GM23338 (cell line): ENCODE measurements around the gene GBX1. TPM values are rescaled to one million over a fixed set of nuclear protein-coding genes. Genes with fewer than 3 reads are reported as not detected.

Experiments
- ATAC-seq: fragments of 200-7000 bp; cut with Tn5 transposase; 3 replicates; pipeline ENCODE4 v1.9.1; 2020
- DNase-seq: peaks from one replicate; pipeline ENCODE4 v3.0.0-alpha.2; 2015; ENCODE audit warnings: low spot score
- H2AFZ ChIP-seq: fragments of 200-600 bp; sonication (generic); 2 replicates; pipeline ENCODE4 v1.8.0; 2016; ENCODE audit warnings: antibody characterized with exemption, mild to moderate bottlenecking, moderate library complexity
- H3F3A ChIP-seq: fragments of 200-600 bp; sonication (generic); replicated peaks from 2 replicates; pipeline ENCODE4 v1.8.0; 2017; ENCODE audit warnings: antibody characterized with exemption, mixed run types, low read depth
- H3K27ac ChIP-seq: fragments of 200-600 bp; sonication (generic); 2 replicates; pipeline ENCODE4 v1.6.1; 2016; ENCODE audit warnings: low read depth
- H3K27me3 ChIP-seq: fragments of 200-600 bp; sonication (generic); 2 replicates; pipeline ENCODE4 v1.8.0; 2016; ENCODE audit warnings: mild to moderate bottlenecking, mixed run types, moderate library complexity; ENCODE audit not compliant: insufficient read depth
- H3K36me3 ChIP-seq: fragments of 200-600 bp; sonication (generic); 2 replicates; pipeline ENCODE4 v1.8.0; 2016; ENCODE audit warnings: mild to moderate bottlenecking; ENCODE audit not compliant: insufficient read depth
- H3K4me1 ChIP-seq: fragments of 200-600 bp; sonication (generic); 2 replicates; pipeline ENCODE4 v1.8.0; 2016; ENCODE audit warnings: mild to moderate bottlenecking, moderate library complexity; ENCODE audit not compliant: insufficient read depth
- H3K4me2 ChIP-seq: fragments of 200-600 bp; sonication (generic); 2 replicates; pipeline ENCODE4 v1.7.1; 2017; ENCODE audit warnings: mixed run types
- H3K4me3 ChIP-seq: fragments of 200-600 bp; sonication (generic); 2 replicates; pipeline ENCODE4 v1.6.1; 2016; ENCODE audit warnings: mixed run types
- H3K79me2 ChIP-seq: fragments of 200-600 bp; sonication (generic); replicated peaks from 2 replicates; pipeline ENCODE4 v1.8.0; 2017; ENCODE audit warnings: mild to moderate bottlenecking; ENCODE audit not compliant: insufficient read depth
- H3K9me2 ChIP-seq: fragments of 200-600 bp; sonication (generic); 2 replicates; pipeline ENCODE4 v1.8.0; 2017; ENCODE audit not compliant: insufficient read depth
- H4K20me1 ChIP-seq: fragments of 200-600 bp; sonication (generic); replicated peaks from 2 replicates; pipeline ENCODE4 v1.8.0; 2017; ENCODE audit warnings: mild to moderate bottlenecking; ENCODE audit not compliant: insufficient read depth
- H3K27ac Mint-ChIP-seq: 2 replicates; pipeline ENCODE4 v1.8.0; 2020; ENCODE audit warnings: inconsistent platforms, mild to moderate bottlenecking, moderate library complexity, mixed read lengths
- H3K27me3 Mint-ChIP-seq: 3 replicates; pipeline ENCODE4 v1.8.0; 2022; ENCODE audit warnings: low read depth, mild to moderate bottlenecking, moderate library complexity, mixed read lengths, inconsistent platforms; ENCODE audit not compliant: insufficient read depth, poor library complexity
- H3K36me3 Mint-ChIP-seq: 3 replicates; pipeline ENCODE4 v1.8.0; 2021; ENCODE audit warnings: low read depth, mild to moderate bottlenecking, inconsistent platforms, moderate library complexity, mixed read lengths
- H3K4me1 Mint-ChIP-seq: 3 replicates; pipeline ENCODE4 v1.8.0; 2020; ENCODE audit warnings: mild to moderate bottlenecking, inconsistent platforms, mixed read lengths
- H3K4me3 Mint-ChIP-seq: 3 replicates; pipeline ENCODE4 v1.8.0; 2021; ENCODE audit warnings: moderate library complexity, mild to moderate bottlenecking, inconsistent platforms, mixed read lengths
- H3K9me3 Mint-ChIP-seq: 3 replicates; pipeline ENCODE4 v1.8.0; 2020; ENCODE audit warnings: moderate library complexity, mild to moderate bottlenecking, inconsistent platforms, mixed read lengths
- CREB1 ChIP-seq: fragments of 250-450 bp; sonication (Bioruptor Pico); IDR thresholded peaks from 2 replicates; pipeline ENCODE4 v1.5.0; 2020; ENCODE audit warnings: low read depth, mild to moderate bottlenecking, moderate library complexity
- CTCF ChIP-seq, 2 experiments: fragments of 200-600 bp in 1 of 2; sonication (generic) in 1 of 2; conservative IDR thresholded peaks; 2 replicates each; pipeline versions ENCODE4 v1.5.1 to v1.6.1; 2016 to 2017; ENCODE audit warnings: antibody characterized with exemption in 2 of 2, low read depth in 2 of 2, mild to moderate bottlenecking in 2 of 2, moderate library complexity in 1 of 2
- EZH2 ChIP-seq: fragments of 200-600 bp; sonication (generic); IDR thresholded peaks from one replicate; pipeline ENCODE4 v1.8.0; 2017; ENCODE audit warnings: antibody characterized with exemption, mild to moderate bottlenecking, low read depth; ENCODE audit not compliant: unreplicated experiment
- EZH2phosphoT487 ChIP-seq: fragments of 200-600 bp; sonication (generic); IDR thresholded peaks from one replicate; pipeline ENCODE4 v1.8.1; 2018; ENCODE audit warnings: antibody characterized with exemption; ENCODE audit not compliant: unreplicated experiment
- NANOG ChIP-seq: IDR thresholded peaks from 2 replicates; pipeline ENCODE4 v1.6.1; 2016; ENCODE audit warnings: antibody characterized with exemption, borderline replicate concordance
- POLR2AphosphoS5 ChIP-seq: IDR thresholded peaks from 2 replicates; pipeline ENCODE4 v1.6.1; 2016; ENCODE audit warnings: antibody characterized with exemption, low read depth
- STAT1 ChIP-seq: IDR thresholded peaks from one replicate; pipeline ENCODE4 v1.6.1; 2016; ENCODE audit warnings: antibody characterized with exemption; ENCODE audit not compliant: unreplicated experiment
- ZNF114 ChIP-seq: fragments of 250-450 bp; sonication (Bioruptor Pico); IDR thresholded peaks from 2 replicates; pipeline ENCODE4 v1.5.0; 2020; ENCODE audit warnings: mild to moderate bottlenecking, moderate library complexity
- ZNF331 ChIP-seq: fragments of 250-450 bp; sonication (Bioruptor Pico); IDR thresholded peaks from 2 replicates; pipeline ENCODE4 v1.5.0; 2020; ENCODE audit warnings: low read depth, mild to moderate bottlenecking, moderate library complexity
- polyA plus RNA-seq: library from polyadenylated mRNA; unstranded; fragments of >200 nt; fragmentation: Nextera tagmentation; extraction: Ambion mirVana; gene quantifications from 2 replicates; pipeline ENCODE4 v1.2.1, GENCODE V29; 2016
- total RNA-seq: library from RNA; depleted of rRNA; stranded (reverse); fragments of >200 nt; shearing (Covaris generic); gene quantifications from 2 replicates; pipeline ENCODE4 v1.2.3, GENCODE V29; 2014
- TF ChIP-seq, protein P1 (sequence below): fragments of 250-450 bp; sonication (Bioruptor Pico); IDR thresholded peaks from 2 replicates; pipeline ENCODE4 v1.5.0; 2020; ENCODE audit warnings: mild to moderate bottlenecking, moderate library complexity

Gene GBX1
- total and polyA plus RNA-seq, 2 experiments from 2014 or later: 0.24 TPM; not detected in 1

DNA sequence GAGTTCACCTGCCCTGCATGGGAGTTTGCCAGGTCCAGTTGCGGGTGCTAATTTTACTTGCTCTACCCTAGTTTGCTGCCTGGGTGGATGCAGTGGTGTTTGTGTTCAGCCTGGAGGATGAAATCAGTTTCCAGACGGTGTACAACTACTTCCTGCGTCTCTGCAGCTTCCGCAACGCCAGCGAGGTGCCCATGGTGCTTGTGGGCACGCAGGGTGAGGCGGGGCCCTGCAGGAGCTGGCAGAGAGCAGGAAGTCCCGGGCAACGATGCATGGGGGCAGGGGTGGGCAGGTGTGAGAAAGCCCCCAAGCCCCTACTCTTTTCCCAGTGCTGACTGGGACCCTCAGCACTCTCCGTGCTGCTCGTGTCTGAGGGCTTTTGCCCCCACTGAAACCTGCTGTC, 49.9 kb downstream of the GBX1 start:
- peaks cover 38% of the 10 kb centered on the region for H4K20me1 ChIP-seq
- no peaks in the 10 kb centered on the region for H3K36me3 ChIP-seq
- peaks cover 3% of the 10 kb centered on the region; the same call in 1 of the 2 replicates for H3K79me2 ChIP-seq
- peaks cover 20% of the 10 kb centered on the region for H3K4me1 ChIP-seq
- no peak overlapping the region for H3K27ac Mint-ChIP-seq
- H2AFZ ChIP-seq: no peak overlapping the region
- no peak for ATAC-seq
- TF ChIP-seq ZNF114 (CRISPR knock-in tag): no peak
- TF ChIP-seq STAT1: no peak
- TF ChIP-seq CREB1 (CRISPR knock-in tag): no peak
- no peak for TF ChIP-seq ZNF331
- TF ChIP-seq EZH2phosphoT487: no peak
- TF ChIP-seq NANOG: no peak
- TF ChIP-seq, protein P1, sequence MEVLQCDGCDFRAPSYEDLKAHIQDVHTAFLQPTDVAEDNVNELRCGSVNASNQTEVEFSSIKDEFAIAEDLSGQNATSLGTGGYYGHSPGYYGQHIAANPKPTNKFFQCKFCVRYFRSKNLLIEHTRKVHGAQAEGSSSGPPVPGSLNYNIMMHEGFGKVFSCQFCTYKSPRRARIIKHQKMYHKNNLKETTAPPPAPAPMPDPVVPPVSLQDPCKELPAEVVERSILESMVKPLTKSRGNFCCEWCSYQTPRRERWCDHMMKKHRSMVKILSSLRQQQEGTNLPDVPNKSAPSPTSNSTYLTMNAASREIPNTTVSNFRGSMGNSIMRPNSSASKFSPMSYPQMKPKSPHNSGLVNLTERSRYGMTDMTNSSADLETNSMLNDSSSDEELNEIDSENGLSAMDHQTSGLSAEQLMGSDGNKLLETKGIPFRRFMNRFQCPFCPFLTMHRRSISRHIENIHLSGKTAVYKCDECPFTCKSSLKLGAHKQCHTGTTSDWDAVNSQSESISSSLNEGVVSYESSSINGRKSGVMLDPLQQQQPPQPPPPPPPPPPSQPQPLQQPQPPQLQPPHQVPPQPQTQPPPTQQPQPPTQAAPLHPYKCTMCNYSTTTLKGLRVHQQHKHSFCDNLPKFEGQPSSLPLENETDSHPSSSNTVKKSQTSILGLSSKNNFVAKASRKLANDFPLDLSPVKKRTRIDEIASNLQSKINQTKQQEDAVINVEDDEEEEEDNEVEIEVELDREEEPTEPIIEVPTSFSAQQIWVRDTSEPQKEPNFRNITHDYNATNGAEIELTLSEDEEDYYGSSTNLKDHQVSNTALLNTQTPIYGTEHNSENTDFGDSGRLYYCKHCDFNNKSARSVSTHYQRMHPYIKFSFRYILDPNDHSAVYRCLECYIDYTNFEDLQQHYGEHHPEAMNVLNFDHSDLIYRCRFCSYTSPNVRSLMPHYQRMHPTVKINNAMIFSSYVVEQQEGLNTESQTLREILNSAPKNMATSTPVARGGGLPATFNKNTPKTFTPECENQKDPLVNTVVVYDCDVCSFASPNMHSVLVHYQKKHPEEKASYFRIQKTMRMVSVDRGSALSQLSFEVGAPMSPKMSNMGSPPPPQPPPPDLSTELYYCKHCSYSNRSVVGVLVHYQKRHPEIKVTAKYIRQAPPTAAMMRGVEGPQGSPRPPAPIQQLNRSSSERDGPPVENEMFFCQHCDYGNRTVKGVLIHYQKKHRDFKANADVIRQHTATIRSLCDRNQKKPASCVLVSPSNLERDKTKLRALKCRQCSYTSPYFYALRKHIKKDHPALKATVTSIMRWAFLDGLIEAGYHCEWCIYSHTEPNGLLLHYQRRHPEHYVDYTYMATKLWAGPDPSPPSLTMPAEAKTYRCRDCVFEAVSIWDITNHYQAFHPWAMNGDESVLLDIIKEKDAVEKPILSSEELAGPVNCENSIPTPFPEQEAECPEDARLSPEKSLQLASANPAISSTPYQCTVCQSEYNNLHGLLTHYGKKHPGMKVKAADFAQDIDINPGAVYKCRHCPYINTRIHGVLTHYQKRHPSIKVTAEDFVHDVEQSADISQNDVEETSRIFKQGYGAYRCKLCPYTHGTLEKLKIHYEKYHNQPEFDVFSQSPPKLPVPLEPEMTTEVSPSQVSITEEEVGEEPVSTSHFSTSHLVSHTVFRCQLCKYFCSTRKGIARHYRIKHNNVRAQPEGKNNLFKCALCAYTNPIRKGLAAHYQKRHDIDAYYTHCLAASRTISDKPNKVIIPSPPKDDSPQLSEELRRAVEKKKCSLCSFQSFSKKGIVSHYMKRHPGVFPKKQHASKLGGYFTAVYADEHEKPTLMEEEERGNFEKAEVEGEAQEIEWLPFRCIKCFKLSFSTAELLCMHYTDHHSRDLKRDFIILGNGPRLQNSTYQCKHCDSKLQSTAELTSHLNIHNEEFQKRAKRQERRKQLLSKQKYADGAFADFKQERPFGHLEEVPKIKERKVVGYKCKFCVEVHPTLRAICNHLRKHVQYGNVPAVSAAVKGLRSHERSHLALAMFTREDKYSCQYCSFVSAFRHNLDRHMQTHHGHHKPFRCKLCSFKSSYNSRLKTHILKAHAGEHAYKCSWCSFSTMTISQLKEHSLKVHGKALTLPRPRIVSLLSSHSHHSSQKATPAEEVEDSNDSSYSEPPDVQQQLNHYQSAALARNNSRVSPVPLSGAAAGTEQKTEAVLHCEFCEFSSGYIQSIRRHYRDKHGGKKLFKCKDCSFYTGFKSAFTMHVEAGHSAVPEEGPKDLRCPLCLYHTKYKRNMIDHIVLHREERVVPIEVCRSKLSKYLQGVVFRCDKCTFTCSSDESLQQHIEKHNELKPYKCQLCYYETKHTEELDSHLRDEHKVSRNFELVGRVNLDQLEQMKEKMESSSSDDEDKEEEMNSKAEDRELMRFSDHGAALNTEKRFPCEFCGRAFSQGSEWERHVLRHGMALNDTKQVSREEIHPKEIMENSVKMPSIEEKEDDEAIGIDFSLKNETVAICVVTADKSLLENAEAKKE: no peak
- no peak for TF ChIP-seq EZH2
- no peak for TF ChIP-seq POLR2AphosphoS5
- TF ChIP-seq CTCF (conservative IDR thresholded peaks at IDR 0.05; ENCODE audit: low read depth in 2 of 2): no peak
- H3K4me2 ChIP-seq: no peak overlapping the region
- no peak overlapping the region for H3K4me3 Mint-ChIP-seq
- peaks cover 27% of the 10 kb centered on the region for H3K36me3 Mint-ChIP-seq
- H3K4me3 ChIP-seq: no peak overlapping the region
- H3K9me3 Mint-ChIP-seq: no peaks in the 10 kb centered on the region
- H3K27me3 Mint-ChIP-seq: peaks cover 21% of the 10 kb centered on the region
- H3K27ac ChIP-seq: no peak overlapping the region
- H3K4me1 Mint-ChIP-seq: peaks cover 24% of the 10 kb centered on the region
- H3F3A ChIP-seq: peaks cover 10% of the 10 kb centered on the region
- no peaks in the 10 kb centered on the region for H3K9me2 ChIP-seq
- no peak for DNase-seq
- H3K27me3 ChIP-seq: peaks cover 23% of the 10 kb centered on the region
